Right ventricle myocardium superior (tissue), 1 donor: ENCODE measurements around the gene MSX1. TPM values are rescaled to one million over a fixed set of nuclear protein-coding genes. Genes with fewer than 3 reads are reported as not detected.
A peak's percentile ranks its signal among the peaks of the same experiment; 100 is the strongest.

Experiments
- ATAC-seq: fragments of 200-7000 bp; cut with Tn5 transposase; one replicate; pipeline ENCODE4 v1.9.1; 2020; ENCODE audit warnings: mild to moderate bottlenecking; ENCODE audit not compliant: poor library complexity
- DNase-seq: peaks from one replicate; pipeline ENCODE4 v3.0.0-alpha.2; 2020
- intact Hi-C: fragments of 100-400 bp; cut with DNase I; formaldehyde crosslinking; loops from one replicate; pipeline ENCODE4 v1.11.2; 2022
- total RNA-seq: library from RNA; stranded (reverse); fragmentation: NEBNext Ultra II Directional; extraction: Animal tissue kit (Norgen Biotek cat#: 25700); gene quantifications from one replicate; pipeline ENCODE4 v1.2.1, GENCODE V29; 2021
- donor health status: DM: no; HTN: yes; CAD: no; lungs with severe emphysema.

Gene MSX1
- total RNA-seq, 1 donor from 2014 or later = 3.9 TPM

DNA sequence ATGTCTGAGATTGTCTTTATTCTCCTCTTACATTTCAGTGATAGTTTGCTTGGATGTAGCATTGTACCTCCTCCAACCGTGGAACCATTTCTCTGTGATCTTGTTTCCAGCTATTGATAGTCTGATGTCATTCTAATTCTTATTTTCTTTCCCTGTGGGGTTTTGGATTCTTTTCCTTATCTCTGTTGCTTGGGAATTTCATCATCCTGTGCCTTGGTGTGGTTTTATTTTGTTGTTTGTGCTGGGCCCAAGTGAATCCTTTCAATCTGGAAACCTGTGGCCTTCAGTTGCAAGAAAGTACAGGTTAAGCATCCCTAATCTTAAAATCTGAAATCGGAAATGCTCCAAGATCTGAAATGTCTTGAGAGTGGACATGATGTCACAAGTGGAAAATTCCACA lies 22.0 kb downstream of the MSX1 start:
- intact Hi-C loops = loop anchor here (5.0 kb wide), 1 partner anchor 394 kb away; no protein-coding TSS in a partner anchor
- ATAC-seq (no peak), DNase-seq (no peak)

DNA sequence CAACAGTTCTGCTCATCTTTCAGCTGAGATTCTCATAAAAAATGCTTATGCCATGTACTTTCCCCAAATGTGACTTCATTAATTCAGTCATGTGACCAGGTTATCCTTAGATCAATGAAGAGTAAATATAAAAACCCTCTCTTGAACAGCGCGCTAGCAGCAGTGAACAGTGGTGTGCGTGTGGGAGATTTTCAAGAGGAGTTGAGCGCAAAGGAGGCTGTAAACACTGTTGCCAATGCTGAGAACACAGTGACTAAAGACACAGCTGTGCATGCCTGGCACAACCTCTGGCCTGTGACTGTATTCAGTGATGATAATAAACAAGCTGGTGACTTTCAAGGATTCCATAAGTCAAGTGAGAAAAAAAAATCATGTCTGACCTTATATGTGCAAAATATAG lies 25.1 kb downstream of the MSX1 start:
- ATAC-seq (no peak), DNase-seq (no peak)
- intact Hi-C loops = loop anchor here (5.0 kb wide), 1 partner anchor 397 kb away; no protein-coding TSS in a partner anchor

DNA sequence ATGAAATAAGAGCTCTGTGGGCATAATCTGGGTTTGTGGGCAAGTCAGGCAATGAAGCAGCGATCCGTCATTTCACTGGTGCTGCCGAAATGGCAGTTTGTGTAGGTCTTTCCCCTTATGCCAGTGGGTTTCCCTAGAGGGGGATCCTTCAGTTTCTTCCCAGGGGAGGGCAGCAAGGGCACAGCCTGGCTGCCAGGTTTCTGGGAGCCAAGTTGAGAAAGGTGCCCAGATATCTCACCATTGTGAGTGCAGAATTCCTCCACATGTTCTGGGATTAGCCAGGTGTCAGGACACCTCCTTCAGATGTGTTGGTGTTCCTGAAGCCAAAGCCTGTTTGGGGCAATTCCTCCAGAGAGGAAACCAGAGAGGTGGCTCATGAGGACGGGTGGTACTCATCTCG lies 28.0 kb downstream of the MSX1 start:
- DNase-seq = no peak
- ATAC-seq = no peak
- intact Hi-C loops = no loop called here

DNA sequence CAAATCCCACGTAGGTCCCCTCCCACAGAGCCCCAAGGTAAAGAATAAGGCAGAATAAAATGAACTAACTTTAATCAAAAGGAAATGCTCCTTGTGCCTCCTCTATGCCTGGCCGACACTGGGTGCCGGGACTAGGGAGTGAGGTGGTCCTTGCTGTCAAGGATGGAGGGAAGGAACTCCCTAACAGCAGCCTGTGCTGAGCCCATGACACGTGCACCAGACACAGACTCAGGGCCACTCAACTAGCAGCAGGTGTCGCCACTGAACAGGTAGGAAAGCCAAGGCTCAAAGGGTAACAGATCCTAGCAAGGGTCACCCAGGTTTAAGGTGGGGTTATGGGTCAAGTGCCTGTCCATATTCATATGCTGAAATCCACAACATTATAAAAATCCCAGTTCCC lies 29.2 kb downstream of the MSX1 start:
- DNase-seq (no peak), ATAC-seq (no peak)
- intact Hi-C loops = no loop called here

DNA sequence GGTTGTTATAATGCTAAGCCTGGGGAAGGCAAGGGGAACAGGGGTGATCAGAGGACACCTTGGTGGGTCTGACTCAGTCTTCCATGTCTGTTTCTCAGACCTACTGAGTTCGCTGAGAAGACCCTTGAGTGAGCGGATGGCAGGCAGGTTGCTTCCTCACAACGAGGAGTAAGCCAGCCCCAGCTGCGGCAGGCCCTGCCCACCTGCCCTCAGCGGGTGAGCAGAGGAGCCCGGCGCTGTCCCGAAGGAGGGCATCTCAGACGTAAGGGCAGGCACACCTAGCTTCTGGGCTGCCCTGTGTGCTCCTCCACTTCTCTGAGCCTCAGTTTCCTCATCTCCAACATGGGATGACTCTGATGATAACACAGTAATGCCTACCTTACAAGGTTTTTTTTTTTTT lies 30.3 kb downstream of the MSX1 start:
- ATAC-seq = no peak
- DNase-seq = no peak
- intact Hi-C loops = no loop called here

DNA sequence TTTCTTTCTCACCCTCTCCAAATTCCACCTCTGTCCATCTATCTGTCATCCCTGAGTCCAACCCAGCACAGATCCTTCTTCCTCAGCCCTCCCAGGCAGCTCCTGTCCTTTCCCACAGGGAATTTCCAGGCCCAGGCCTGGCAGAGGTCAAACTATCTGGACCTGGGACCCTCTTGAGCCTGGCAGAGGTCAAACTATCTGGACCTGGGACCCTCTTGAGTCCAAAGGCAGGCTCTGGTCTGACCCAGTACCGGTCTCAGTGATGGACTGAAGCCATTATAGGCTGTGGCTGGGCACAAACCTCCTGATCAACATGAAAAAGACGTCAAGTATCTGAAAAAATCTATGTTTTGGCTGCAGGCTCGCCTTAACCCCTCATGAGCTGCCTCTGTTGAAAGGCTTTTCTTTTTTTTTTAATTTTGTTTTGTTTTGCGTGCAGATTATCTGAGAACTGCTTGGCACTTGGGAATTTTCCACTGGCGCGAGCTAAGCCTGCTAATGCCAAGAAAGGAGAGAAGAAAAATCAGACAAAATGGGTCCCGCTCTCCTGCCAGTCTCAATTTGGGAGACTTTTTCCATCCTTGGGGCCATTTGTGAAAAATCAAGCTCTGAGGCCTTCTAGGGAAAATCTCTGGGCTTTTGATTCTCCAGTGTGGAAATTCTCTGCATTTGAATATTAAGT lies 31.2 kb downstream of the MSX1 start:
- intact Hi-C loops = no loop called here
- ATAC-seq (no peak), DNase-seq (no peak)

DNA sequence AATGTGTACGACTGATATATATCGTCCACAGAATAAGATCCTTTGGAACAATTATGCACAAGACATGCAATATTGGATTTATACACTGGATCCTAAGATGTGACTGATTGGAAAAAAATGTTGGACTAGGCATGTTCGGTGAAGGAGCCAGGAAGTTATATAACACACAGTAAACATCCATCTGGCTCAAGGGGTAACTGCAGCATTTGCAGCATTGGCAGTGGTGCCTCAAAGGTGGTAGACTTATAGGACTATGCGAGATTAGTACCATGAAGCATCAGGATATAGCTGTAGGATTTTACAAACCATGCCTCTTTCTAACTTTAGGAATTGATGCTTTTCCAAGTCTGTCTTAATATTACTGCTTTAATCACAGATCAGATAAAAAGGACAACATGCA lies 34.3 kb downstream of the MSX1 start:
- no peak for ATAC-seq
- DNase-seq = no peak
- intact Hi-C loops = no loop called here

DNA sequence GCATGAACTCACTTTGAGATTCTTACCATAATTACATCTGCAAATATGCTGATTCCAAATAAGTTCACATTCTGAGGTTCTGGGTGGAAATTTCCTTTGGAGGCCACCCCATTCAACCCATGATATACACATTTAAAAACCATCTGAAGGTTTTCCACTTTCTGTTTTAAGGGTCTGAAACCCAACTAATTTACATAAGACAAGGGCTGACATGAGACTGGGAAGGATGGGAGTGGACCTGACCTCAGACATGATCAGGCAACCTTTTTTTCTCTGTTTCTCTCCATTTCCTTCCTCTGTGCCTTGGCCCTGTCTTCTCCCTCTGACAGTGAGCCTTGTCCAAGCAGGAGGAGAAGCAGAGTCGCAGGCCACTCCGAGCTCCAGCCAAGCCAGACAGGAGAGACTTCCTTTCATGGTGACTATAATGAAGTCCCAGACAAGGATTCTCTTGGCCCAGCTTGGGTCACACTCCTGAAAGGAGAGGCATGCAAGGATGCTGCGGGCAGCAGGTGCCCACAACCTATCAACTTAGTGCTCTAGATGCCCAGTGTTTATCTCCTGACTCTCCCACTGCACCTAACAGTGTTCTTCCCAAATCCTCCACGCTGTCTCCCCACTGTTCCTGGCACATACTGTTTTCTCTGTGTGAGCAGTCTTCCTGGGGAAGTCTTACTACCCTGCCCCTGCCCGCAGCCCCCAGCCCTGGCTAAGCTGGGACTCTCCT lies 39.9 kb downstream of the MSX1 start:
- intact Hi-C loops = no loop called here
- DNase-seq (no peak), ATAC-seq (no peak)

DNA sequence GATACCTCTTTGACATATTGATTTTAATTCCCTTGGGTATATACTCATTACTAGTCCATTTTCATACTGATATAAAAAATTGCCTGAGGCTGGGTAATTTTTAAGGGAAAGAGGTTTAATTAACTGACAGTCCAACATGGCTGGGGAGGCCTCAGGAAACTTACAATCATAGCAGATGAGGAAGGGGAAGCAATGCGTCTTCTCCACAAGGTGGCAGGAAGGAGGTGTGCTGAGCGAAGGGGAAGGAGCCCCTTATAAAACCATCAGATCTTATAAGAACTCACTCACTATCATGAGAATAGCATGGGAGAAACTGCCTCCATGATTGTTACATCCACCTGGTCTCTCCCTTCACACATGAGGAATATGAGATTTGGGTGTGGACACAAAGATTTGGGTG lies 42.4 kb downstream of the MSX1 start:
- DNase-seq = no peak
- ATAC-seq = no peak
- intact Hi-C loops = no loop called here

DNA sequence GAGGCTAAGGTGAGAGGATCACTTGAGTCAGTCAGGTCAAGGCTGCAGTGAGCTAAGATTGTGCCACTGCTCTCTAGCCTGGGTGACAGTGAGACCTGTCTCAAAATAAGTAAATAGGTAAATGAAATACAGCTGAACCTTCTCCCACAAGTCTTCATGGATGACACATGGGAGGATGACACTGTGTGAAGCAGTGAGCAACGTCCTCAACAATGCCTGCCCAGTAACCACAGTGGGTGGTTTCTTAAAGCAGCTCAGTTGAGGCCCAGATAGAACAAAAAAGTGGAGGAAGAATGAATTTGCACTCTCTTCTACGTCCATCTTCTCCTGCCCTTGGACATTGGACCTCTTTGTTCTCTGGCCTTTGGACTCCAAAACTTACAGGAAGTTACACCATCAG lies 52.7 kb downstream of the MSX1 start:
- ATAC-seq (no peak), DNase-seq (no peak)
- intact Hi-C loops = no loop called here

DNA sequence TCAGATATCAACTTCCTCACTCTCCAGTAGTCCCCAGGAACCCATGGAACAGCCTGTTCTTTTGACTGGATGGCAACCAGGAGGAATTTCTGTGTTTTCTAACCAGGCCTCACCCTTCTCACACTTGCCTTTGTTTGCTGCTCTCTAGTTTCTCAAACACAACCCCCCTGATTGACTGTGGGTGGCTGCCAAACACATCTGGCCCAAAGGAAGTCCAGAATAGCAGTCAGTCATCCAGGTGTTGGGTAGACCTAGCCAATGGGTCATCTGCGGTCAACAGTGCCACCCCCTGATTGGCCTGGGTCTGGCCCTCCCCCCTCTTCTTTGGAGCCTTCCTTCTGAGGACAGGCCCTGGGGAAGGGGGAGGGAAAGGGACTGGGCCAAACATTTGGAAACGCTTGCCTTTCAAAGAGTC lies 53.7 kb downstream of the MSX1 start:
- DNase-seq = peak; percentile 57
- intact Hi-C loops = no loop called here
- ATAC-seq = peak; percentile 76

Other genes starting within 250 kb of the MSX1 start
- not detected for gene CYTL1, start 159.8 kb downstream of the MSX1 start, total RNA-seq
- gene STK32B, start 191.8 kb downstream of the MSX1 start, total RNA-seq = 1.0 TPM